Heart right ventricle (tissue), 16 donors: ENCODE results near the gene COL23A1. TPM values are rescaled to one million over a fixed set of nuclear protein-coding genes. Genes with fewer than 3 reads are reported as not detected.
A peak's percentile ranks its signal among the peaks of the same experiment; 100 is the strongest.

Experiments used
- ATAC-seq, 8 donors: fragments of 200-7000 bp; cut with Tn5 transposase; one replicate each; pipeline ENCODE4 v1.9.1; 2020; ENCODE audit warnings: mild to moderate bottlenecking in 8 of 8, moderate library complexity in 8 of 8, moderate number of reproducible peaks in 1 of 8
- DNase-seq, 2 donors: peaks; one replicate each; pipeline ENCODE4 v3.0.0-alpha.2; 2020
- H3K27ac ChIP-seq, 10 donors: fragments of 200-600 bp; sonication (generic) in 2 of 10; one replicate each; pipeline versions ENCODE4 v1.5.0 to v1.8.0; 2020 to 2022; ENCODE audit warnings: mild to moderate bottlenecking in 3 of 10
- H3K27me3 ChIP-seq, 7 donors: fragments of 200-600 bp; one replicate each; pipeline ENCODE4 v1.8.0; 2021 to 2022; ENCODE audit warnings: mild to moderate bottlenecking in 2 of 7
- H3K36me3 ChIP-seq, 9 donors: fragments of 200-600 bp; sonication (generic) in 1 of 9; one replicate each; pipeline versions ENCODE4 v1.5.0 to v1.8.0; 2020 to 2022; ENCODE audit warnings: mild to moderate bottlenecking in 2 of 9
- H3K4me1 ChIP-seq, 9 donors: fragments of 200-600 bp; sonication (generic) in 1 of 9; one replicate each; pipeline versions ENCODE4 v1.5.0 to v1.8.0; 2020 to 2022; ENCODE audit warnings: mild to moderate bottlenecking in 4 of 9
- H3K4me3 ChIP-seq, 10 donors: fragments of 200-600 bp; sonication (generic) in 2 of 10; one replicate each; pipeline versions ENCODE4 v1.5.0 to v1.8.0; 2020 to 2022; ENCODE audit warnings: mild to moderate bottlenecking in 7 of 10, moderate library complexity in 2 of 10
- H3K9me3 ChIP-seq, 11 donors: fragments of 200-600 bp in 10 of 11; sonication (generic) in 2 of 11; one replicate each; pipeline versions ENCODE4 v1.5.0 to v1.8.0; 2013 to 2022; ENCODE audit warnings: mild to moderate bottlenecking in 2 of 11, control low read depth in 1 of 11, moderate library complexity in 1 of 11
- CTCF ChIP-seq, 9 donors: fragments of 200-600 bp; sonication (generic) in 2 of 9; IDR thresholded peaks; one replicate each; pipeline versions ENCODE4 v1.5.0 to v1.8.0; 2021 to 2022; ENCODE audit warnings: antibody characterized with exemption in 9 of 9, mild to moderate bottlenecking in 5 of 9, moderate library complexity in 1 of 9
- WGBS, 2 donors: extraction: QIAGEN DNeasy Blood & Tissue Kit; methylation state at CpG; one replicate each; pipeline ENCODE4 v1.1.7; 2013; ENCODE audit warnings: inconsistent platforms in 1 of 2; 5-methylcytosine and 5-hydroxymethylcytosine counted together
- intact Hi-C, 10 donors: fragments of 100-400 bp; cut with DNase I; formaldehyde crosslinking; loops; one replicate each; pipeline versions ENCODE4 v1.11.1 to v1.14.2; 2022
- polyA plus RNA-seq, 2 donors: library from polyadenylated mRNA; stranded (reverse); fragments of 200-250 nt; gene quantifications; one replicate each; pipeline ENCODE4 v1.2.3, GENCODE V29; 2013
- total RNA-seq, 10 donors: library from RNA; stranded (reverse); fragmentation: NEBNext Ultra II Directional in 3 of 10; extraction: Animal tissue kit (Norgen Biotek cat#: 25700) in 3 of 10; gene quantifications; one replicate each; pipeline versions ENCODE4 v1.2.1 to v1.2.4, GENCODE V29; 2021 to 2023
- donor health status: Arrhythmogenic right ventricular cardiomyopathy.
- donor health status: ischemic (EF 13 %, LVEDD 7.1; RV severe dilation, severe dysfunction).
- donor health status: healthy with polysubstance abuse.
- donor health status: DM: no; HTN: yes; CAD: no.
- donor health status: DM: no; HTN: no; CAD: no.
- donor health status: ischemic (EF 25% LVEDD 6.9; RV normal size, moderate dysfunction).
- donor health status: ischemic (EF 25% LVEDD 5.7; RV mildly dilated, moderate dysfunction).
- donor health status: healthy.
- donor health status: DM: yes; HTN: yes; CAD: no.
- donor health status: Ischemic cardiomyopathy.
- donor health status: ischemic (EF 35%, LVEDD 5.7; RV mildly dilated, moderate dysfunction).
- donor health status: nonischemic (EF 11% LVEDD 7.7; RV severe dilation, severe dysfunction).
- donor health status: DM: yes; HTN: yes; CAD: no.
- donor health status: PGD.
- donor health status: ischemic (EF 29% LVEDD 5.4; RV normal size, mild dysfunction).
- donor health status: nonischemic (EF 23%, LVEDD 6.1; RV moderate dilation, normal function).

The COL23A1 gene
- total and polyA plus RNA-seq, 12 donors = 8.9 to 29.0 (median 16.2) TPM

DNA sequence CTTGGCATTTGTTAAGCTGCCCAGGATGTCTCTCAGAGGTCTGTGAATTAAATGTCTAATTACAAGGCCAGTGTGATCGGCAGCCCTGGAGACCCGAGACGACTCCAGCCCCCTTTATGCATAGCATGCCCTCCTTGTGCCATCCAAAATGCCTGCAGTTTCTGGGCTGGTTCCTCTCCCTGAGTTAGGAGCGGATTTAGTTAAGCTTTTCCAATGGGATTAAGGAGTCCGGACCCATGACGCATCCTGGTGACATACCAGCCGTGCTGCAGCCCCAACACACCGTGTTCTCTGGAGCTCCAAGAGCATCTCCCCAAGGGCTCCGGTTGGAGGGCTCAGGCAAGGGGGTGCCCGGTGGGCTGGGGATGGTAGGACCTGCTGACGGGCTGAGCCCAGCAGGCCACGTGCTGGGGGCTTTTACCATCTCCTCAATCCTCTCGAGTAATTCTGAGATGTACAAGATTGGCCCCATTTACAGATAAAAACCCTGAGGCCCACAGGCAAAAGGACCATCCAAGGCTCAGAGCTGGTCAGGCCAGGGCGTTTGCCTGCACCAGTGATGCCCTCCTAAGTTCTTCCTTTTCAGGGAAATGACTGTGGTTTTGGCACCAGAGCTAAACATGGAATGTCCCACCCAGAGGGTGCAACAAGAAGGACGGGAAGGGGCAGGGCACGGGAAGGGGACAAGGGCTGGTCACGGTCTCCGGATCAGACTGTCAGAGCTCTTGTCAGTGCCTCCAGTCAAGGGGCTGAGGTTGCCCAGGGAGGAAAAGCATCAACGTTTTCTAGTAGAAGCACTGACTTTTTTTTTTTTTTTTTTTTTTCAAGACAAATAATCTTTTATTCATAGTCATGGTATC, 275.0 kb downstream of the COL23A1 start:
- peak in 1 of 2 donors; percentile 2 for DNase-seq
- intact Hi-C loops = no loop called here
- Histone ChIP-seq H3K9me3 (peaks cover 0 to 4% (median 0%) of the 10 kb centered on the region in 11 donors), H3K4me3 (no peak overlapping the region), H3K27ac (no peak overlapping the region), H3K36me3 (no peaks in the 10 kb centered on the region), H3K27me3 (no peaks in the 10 kb centered on the region), H3K4me1 (peaks cover 0 to 7% (median 0%) of the 10 kb centered on the region in 9 donors)
- no peak for ATAC-seq
- WGBS, 2 donors = 84 to 89% methylated on average over 19 of the region's 19 CpGs
- TF ChIP-seq CTCF (IDR thresholded peaks at IDR 0.05) = no peak

- DNase-seq (peak in 1 of 2 donors; percentile 1), ATAC-seq (no peak)
- intact Hi-C loops = no loop called here
- no peaks in the 10 kb centered on the region for H3K36me3 ChIP-seq
- no peak overlapping the region for H3K4me3 ChIP-seq
- H3K27me3 ChIP-seq = no peaks in the 10 kb centered on the region
- WGBS, 2 donors = 89 to 94% methylated on average over 17 of the region's 17 CpGs
- H3K9me3 ChIP-seq = peaks cover 0 to 4% (median 0%) of the 10 kb centered on the region in 11 donors
- no peak overlapping the region for H3K27ac ChIP-seq
- TF ChIP-seq CTCF (IDR thresholded peaks at IDR 0.05) = no peak
- peaks cover 0 to 7% (median 0%) of the 10 kb centered on the region in 9 donors for H3K4me1 ChIP-seq
Measured at GRCh38 chr5:178314061-178314660, 276.0 kb downstream of the COL23A1 start.

DNA sequence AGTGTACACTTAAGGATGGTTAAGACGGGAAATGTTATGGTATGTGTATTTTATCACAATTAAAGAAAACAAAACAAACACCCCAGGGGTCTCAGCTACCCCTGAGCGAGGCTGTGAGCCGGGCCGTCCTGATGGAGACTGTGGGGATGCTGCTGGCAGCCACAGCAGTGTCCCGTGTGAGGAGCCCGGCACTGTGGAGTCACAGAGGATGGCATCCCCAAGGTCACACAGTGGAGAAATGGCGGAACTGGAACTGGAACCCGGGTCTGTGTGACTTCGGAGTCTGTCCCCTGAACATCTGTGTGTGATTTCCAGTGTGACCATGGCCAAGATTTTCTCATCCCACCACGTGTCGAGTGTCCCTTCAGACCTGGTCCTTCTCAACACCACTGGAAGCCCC, 276.9 kb downstream of the COL23A1 start:
- 90 to 95% methylated on average over 11 of the region's 11 CpGs for WGBS, 2 donors
- no peaks in the 10 kb centered on the region for H3K36me3 ChIP-seq
- peak overlapping the region in 1 of 10 donors; percentile 86 for H3K27ac ChIP-seq
- ATAC-seq (no peak), DNase-seq (peak in 1 of 2 donors; percentile 5)
- H3K9me3 ChIP-seq = peaks cover 0 to 4% (median 0%) of the 10 kb centered on the region in 11 donors
- intact Hi-C loops = no loop called here
- no peak overlapping the region for H3K4me3 ChIP-seq
- no peaks in the 10 kb centered on the region for H3K27me3 ChIP-seq
- H3K4me1 ChIP-seq = peaks cover 0 to 7% (median 0%) of the 10 kb centered on the region in 9 donors
- TF ChIP-seq CTCF (IDR thresholded peaks at IDR 0.05) = no peak

GRCh38 chr5:178312880-178313282, 277.3 kb downstream of the COL23A1 start:
- DNase-seq (peak; percentile 27 to 43), ATAC-seq (peak in 2 of 8 donors; percentile 7 to 23)
- Histone ChIP-seq H3K4me1 (peaks cover 0 to 7% (median 0%) of the 10 kb centered on the region in 9 donors), H3K36me3 (no peaks in the 10 kb centered on the region), H3K27ac (peak overlapping the region in 1 of 10 donors; percentile 86), H3K27me3 (no peaks in the 10 kb centered on the region), H3K9me3 (peaks cover 0 to 2% (median 0%) of the 10 kb centered on the region in 11 donors), H3K4me3 (no peak overlapping the region)
- intact Hi-C loops = no loop called here
- 70 to 76% methylated on average over 18 of the region's 18 CpGs for WGBS, 2 donors
- no peak for TF ChIP-seq CTCF (IDR thresholded peaks at IDR 0.05)
